Mucosa of descending colon (tissue), 3 donors: Measurements from ENCODE around the gene TM9SF1. TPM values are rescaled to one million over a fixed set of nuclear protein-coding genes. Genes with fewer than 3 reads are reported as not detected.
"Not testable (repeated sequence)": the region's sequence is repeated elsewhere in the genome, so short reads cannot be mapped to it uniquely, and the experiment has no call there.

Source experiments
- ATAC-seq: fragments of 200-7000 bp; cut with Tn5 transposase; one replicate; pipeline ENCODE4 v1.9.1; 2020; ENCODE audit warnings: mild to moderate bottlenecking, moderate library complexity
- DNase-seq, 3 donors: peaks; one replicate each; pipeline ENCODE4 v3.0.0-alpha.2; 2020
- H3K36me3 ChIP-seq: fragments of 200-600 bp; one replicate; pipeline ENCODE4 v1.8.0; 2021; ENCODE audit warnings: low read depth, mild to moderate bottlenecking
- H3K4me1 ChIP-seq: fragments of 200-600 bp; one replicate; pipeline ENCODE4 v1.8.0; 2021; ENCODE audit warnings: low read depth, mild to moderate bottlenecking
- H3K4me3 ChIP-seq: fragments of 200-600 bp; one replicate; pipeline ENCODE4 v1.8.0; 2021; ENCODE audit warnings: mild to moderate bottlenecking
- H3K9me3 ChIP-seq: fragments of 200-600 bp; one replicate; pipeline ENCODE4 v1.8.0; 2021; ENCODE audit warnings: mild to moderate bottlenecking
- CTCF ChIP-seq: fragments of 200-600 bp; IDR thresholded peaks from one replicate; pipeline ENCODE4 v1.8.0; 2022; ENCODE audit warnings: antibody characterized with exemption, mild to moderate bottlenecking
- intact Hi-C, 2 donors: fragments of 100-400 bp; cut with DNase I in 1 of 2; cut with micrococcal nuclease in 1 of 2; formaldehyde crosslinking; loops; one replicate each; pipeline versions ENCODE4 v1.11.0 to v1.11.1; 2022; cut with DNase I, micrococcal nuclease
- total RNA-seq, 3 donors: library from RNA; stranded (reverse); fragmentation: NEBNext Ultra II Directional in 2 of 3; extraction: Animal tissue kit (Norgen Biotek cat#: 25700) in 2 of 3; gene quantifications; one replicate each; pipeline versions ENCODE4 v1.2.1 to v1.2.4, GENCODE V29; 2021 to 2023
- donor health status: DM: no; HTN: no; CAD: no; lungs with moderate emphysema.
- donor health status: DM: no; HTN: no; CAD: no.
- donor health status: DM: no; HTN: yes; CAD: no.

Gene TM9SF1
- total RNA-seq, 3 donors from 2014 or later: 41.7 to 49.1 (median 47.1) TPM

DNA sequence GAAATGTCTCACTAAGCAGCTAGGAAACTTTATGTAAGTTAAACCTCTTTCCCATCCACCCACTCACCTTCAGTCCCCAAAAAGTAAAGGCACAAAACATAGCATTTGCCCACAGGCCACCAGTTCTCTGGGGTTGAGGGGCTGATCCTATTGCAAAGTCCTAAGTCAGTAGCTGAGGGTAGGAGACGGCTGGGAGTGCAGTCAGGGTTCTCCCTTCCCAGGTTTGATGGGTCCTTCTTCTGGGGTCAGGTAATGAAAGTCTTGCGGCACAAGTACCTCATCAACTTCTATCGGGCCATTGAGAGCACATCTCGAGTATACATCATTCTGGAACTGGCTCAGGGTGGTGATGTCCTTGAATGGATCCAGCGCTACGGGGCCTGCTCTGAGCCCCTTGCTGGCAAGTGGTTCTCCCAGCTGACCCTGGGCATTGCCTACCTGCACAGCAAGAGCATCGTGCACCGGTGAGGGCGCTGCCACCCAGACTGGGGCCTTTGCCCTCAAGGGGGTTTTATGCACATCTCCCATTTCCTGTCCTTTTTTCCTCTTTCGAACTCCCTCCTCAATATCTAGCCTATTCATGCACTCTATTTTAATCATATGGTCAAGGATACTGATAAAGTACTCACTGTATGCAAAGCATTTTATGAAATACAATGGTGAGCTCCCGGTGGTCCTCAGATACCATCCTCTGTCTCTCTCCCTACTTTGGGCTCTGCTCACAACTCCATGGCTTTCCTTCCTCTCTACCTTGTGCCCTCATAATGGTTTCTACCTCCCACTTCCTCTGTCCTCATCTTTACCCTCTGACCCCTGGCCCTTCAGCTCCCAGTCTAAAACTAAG is 11.2 kb upstream of the TM9SF1 start:
- TF ChIP-seq CTCF: no peak
- peaks cover 3% of the 10 kb centered on the region for H3K36me3 ChIP-seq
- H3K4me3 ChIP-seq: no peak overlapping the region
- H3K4me1 ChIP-seq: no peaks in the 10 kb centered on the region
- no peaks in the 10 kb centered on the region for H3K9me3 ChIP-seq
- DNase-seq (no peak), ATAC-seq (no peak)
- intact Hi-C loops: no loop called here

DNA sequence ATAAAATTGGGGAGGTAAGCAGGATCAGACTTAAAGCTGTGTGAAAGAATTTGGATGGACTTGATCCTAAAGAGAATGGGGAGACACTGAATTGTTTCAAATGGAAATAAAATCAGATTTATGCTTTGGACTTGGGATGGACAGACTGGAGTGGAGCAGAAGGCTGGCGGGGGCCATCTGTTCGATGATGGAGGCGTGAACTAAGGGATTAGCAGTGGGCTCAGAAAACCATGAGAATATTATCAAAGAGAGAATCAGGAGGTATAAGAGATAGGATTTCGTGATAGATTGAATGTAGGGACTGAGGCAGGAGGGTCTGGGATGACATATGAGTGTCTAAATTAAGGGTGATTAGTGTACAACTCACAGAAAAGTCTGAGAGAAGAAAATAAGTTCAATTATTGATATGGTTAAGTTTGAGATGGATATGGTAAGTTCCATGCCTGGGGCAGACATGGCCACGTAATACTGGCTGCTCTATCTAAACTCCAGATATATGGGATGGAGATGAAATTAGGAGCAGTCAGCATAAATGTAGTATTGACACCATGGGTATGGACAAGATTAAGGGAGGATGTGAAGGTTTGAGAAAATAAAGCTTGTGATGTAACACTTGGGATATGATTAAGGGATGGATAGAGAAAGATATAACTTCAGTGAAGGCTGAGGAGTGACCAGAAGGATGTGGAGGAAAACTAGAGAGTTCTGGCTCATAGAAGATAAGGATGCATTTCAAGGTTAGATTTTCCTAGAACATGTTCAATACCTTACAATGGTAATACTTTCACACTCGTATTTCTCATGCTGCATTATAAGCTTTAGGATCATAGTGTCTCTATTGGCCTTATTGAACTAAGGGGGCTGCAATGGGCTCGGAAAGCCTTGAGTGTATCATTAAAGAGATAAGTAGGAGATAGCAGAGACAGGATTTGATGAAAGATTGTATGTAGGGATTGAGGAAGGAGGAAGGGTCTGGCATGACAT is 9.2 kb upstream of the TM9SF1 start:
- no peaks in the 10 kb centered on the region for H3K36me3 ChIP-seq
- DNase-seq (no peak), ATAC-seq (no peak)
- H3K4me3 ChIP-seq: no peak overlapping the region
- TF ChIP-seq CTCF: no peak
- intact Hi-C loops: no loop called here
- no peaks in the 10 kb centered on the region for H3K9me3 ChIP-seq
- H3K4me1 ChIP-seq: no peaks in the 10 kb centered on the region

DNA sequence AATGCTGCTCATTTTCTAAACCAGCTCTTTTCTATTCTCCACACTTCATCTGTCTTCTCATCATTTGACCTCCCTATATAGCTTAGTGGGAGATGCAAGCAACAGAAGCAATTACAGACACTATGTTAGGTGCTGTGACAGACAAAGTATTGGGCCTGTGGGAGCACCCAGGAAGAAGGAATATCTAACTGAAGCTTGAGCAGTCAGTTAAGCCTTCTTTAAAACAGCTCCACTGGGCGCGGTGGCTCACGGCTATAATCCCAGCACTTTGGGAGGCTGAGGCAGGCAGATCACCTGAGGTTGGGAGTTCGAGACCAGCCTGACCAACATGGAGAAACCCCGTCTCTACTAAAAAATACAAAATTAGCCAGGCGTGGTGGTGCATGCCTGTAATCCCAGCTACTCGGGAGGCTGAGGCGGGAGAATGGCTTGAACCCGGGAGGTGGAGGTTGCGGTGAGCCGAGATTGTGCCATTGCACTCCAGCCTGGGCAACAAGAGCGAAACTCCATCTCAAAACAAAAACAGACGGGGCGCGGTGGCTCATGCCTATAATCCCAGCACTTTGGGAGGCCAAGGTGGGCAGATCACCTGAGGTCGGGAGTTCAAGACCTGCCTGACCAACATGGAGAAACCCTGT is 8.1 kb upstream of the TM9SF1 start:
- H3K9me3 ChIP-seq, DNase-seq, intact Hi-C loops, H3K36me3 ChIP-seq, H3K4me1 ChIP-seq, ATAC-seq, H3K4me3 ChIP-seq: not testable (repeated sequence)

GRCh38 chr14:24202538-24202937 is 7.3 kb upstream of the TM9SF1 start:
- not testable (repeated sequence) for DNase-seq

DNA sequence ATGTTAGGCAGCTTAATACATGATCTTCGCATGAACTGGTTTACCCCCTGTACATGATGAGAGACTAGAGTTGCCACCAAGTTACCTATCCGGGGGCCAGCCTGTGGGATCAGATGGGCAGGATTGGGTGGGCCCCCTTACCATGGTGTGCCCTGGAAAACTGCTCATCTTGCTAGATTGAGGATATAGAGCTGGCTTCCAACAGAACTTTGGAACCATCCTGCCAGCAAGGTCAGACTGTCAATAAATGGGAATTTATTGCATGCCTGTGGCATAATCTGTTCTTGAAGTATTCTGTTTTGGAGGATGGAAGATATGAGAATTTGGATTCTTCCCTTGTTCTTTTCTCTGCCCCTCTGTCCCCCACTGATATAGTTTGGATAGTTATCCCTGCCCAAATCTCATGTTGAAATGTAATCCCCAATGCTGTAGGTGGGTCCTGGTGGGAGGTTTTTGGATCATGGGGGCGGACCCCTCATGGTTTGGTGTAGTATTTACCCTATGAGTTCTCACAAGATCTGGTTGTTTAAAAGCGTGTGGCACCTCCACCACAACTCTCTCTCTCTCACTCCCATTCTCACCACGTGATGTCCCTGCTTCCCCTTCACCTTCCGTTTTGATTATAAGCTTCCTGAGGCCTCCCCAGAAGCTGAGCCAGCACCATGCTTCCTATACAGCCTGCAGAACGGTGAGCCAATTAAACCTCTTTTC is 3.7 kb upstream of the TM9SF1 start:
- ATAC-seq (no peak), DNase-seq (peak in 1 of 3 donors; percentile 33)
- H3K36me3 ChIP-seq: no peaks in the 10 kb centered on the region

More at GRCh38 chr14:24202538-24202937, 7.3 kb upstream of the TM9SF1 start:
- intact Hi-C loops, H3K4me3 ChIP-seq, ATAC-seq, H3K9me3 ChIP-seq, H3K36me3 ChIP-seq: not testable (repeated sequence)
- H3K4me1 ChIP-seq: peaks cover 10% of the 10 kb centered on the region

More for the DNA sequence above, 3.7 kb upstream of the TM9SF1 start:
- intact Hi-C loops: no loop called here
- H3K9me3 ChIP-seq: no peaks in the 10 kb centered on the region
- no peak overlapping the region for H3K4me3 ChIP-seq
- H3K4me1 ChIP-seq: peaks cover 25% of the 10 kb centered on the region
- no peak for TF ChIP-seq CTCF
